GM12878 (cell line): Measurements from ENCODE around the gene PLGRKT. TPM values are rescaled to one million over a fixed set of nuclear protein-coding genes. Genes with fewer than 3 reads are reported as not detected.
A peak's percentile ranks its signal among the peaks of the same experiment; 100 is the strongest.

Experiments used
- DPF2 ChIP-seq: fragments of 450-650 bp; IDR thresholded peaks from 2 replicates; pipeline ENCODE4 v1.6.1; 2017; ENCODE audit warnings: mild to moderate bottlenecking
- EED ChIP-seq: sonication (generic); IDR thresholded peaks from 2 replicates; pipeline ENCODE4 v1.6.1; 2016; ENCODE audit warnings: antibody characterized with exemption, low read depth
- HDGF ChIP-seq: fragments of 450-650 bp; IDR thresholded peaks from 2 replicates; pipeline ENCODE4 v1.6.1; 2016; ENCODE audit warnings: antibody characterized with exemption
- JUND ChIP-seq: IDR thresholded peaks from 2 replicates; pipeline ENCODE4 v1.6.1; 2012; ENCODE audit warnings: low read depth, mild to moderate bottlenecking, low read length, improper control_type of control experiment, moderate library complexity
- RAD21 ChIP-seq: IDR thresholded peaks from 2 replicates; pipeline ENCODE4 v1.6.1; 2011; ENCODE audit warnings: mild to moderate bottlenecking, low read depth, low read length, moderate library complexity; ENCODE audit not compliant: insufficient read depth
- RAD51 ChIP-seq: fragments of 450-650 bp; IDR thresholded peaks from 2 replicates; pipeline ENCODE4 v1.6.1; 2016; ENCODE audit warnings: moderate library complexity, mild to moderate bottlenecking, inconsistent platforms
- SIX5 ChIP-seq: IDR thresholded peaks from 2 replicates; pipeline ENCODE4 v1.6.1; 2011; ENCODE audit warnings: mild to moderate bottlenecking, low read depth, low read length, moderate library complexity; ENCODE audit not compliant: severe bottlenecking
- SMAD5 ChIP-seq: IDR thresholded peaks from 2 replicates; pipeline ENCODE4 v1.6.1; 2016; ENCODE audit warnings: antibody characterized with exemption, low read depth
- SMARCA5 ChIP-seq: fragments of 450-650 bp; IDR thresholded peaks from 2 replicates; pipeline ENCODE4 v1.6.1; 2017; ENCODE audit warnings: mild to moderate bottlenecking
- SREBF2 ChIP-seq: IDR thresholded peaks from 2 replicates; pipeline ENCODE4 v1.6.1; 2012; ENCODE audit warnings: mild to moderate bottlenecking, low read length
- ZNF622 ChIP-seq: fragments of 450-650 bp; IDR thresholded peaks from 2 replicates; pipeline ENCODE4 v1.6.1; 2017; ENCODE audit warnings: mild to moderate bottlenecking, inconsistent platforms
- polyA plus RNA-seq, 11 experiments: library from polyadenylated mRNA; depleted of rRNA in 4 of 11; unstranded in 6 of 11; stranded (reverse) in 5 of 11; fragments of >200 nt; fragmentation: Nextera tagmentation in 4 of 11; fragmentation: Illumina TruSeq in 1 of 11; extraction: Ambion mirVana in 4 of 11; extraction: Trizol in 1 of 11; gene quantifications; 1 replicate in 1 of 11; 2 replicates in 10 of 11; pipeline versions ENCODE4 v1.2.1 to v1.2.3, GENCODE V29; 2011 to 2016; ENCODE audit warnings: inconsistent platforms in 2 of 11, missing spikeins in 2 of 11, low read depth in 1 of 11
- total RNA-seq, 4 experiments: library from RNA; depleted of rRNA in 3 of 4; stranded (reverse); fragments of >200 nt in 3 of 4; fragmentation: Illumina TruSeq in 1 of 4; extraction: Trizol in 1 of 4; gene quantifications; 2 replicates each; pipeline versions ENCODE4 v1.2.1 to v1.2.3, GENCODE V29; 2013 to 2021
- TF ChIP-seq, protein P1 (sequence below): IDR thresholded peaks from 2 replicates; pipeline ENCODE4 v1.6.1; 2011; ENCODE audit warnings: low read depth, low read length, improper control_type of control experiment, borderline replicate concordance
- TF ChIP-seq, protein P2 (sequence below): IDR thresholded peaks from 2 replicates; pipeline ENCODE4 v1.6.1; 2012; ENCODE audit warnings: mild to moderate bottlenecking, low read depth, low read length
- TF ChIP-seq, protein P3 (sequence below): fragments of 450-650 bp; IDR thresholded peaks from 2 replicates; pipeline ENCODE4 v1.6.1; 2017; ENCODE audit warnings: mild to moderate bottlenecking, low read depth, inconsistent platforms; ENCODE audit not compliant: poor library complexity, severe bottlenecking
- TF ChIP-seq, protein P4 (sequence below): IDR thresholded peaks from 2 replicates; pipeline ENCODE4 v1.6.1; 2011; ENCODE audit warnings: borderline replicate concordance, low read depth, mild to moderate bottlenecking, moderate library complexity, mixed read lengths, low read length; ENCODE audit not compliant: insufficient read depth; ENCODE audit errors: extremely low read length
- TF ChIP-seq, protein P5 (sequence below): fragments of 450-650 bp; IDR thresholded peaks from 2 replicates; pipeline ENCODE4 v1.6.1; 2017; ENCODE audit warnings: mild to moderate bottlenecking, moderate library complexity

The PLGRKT gene
- total and polyA plus RNA-seq, 10 of the 15 experiments (the other 5 are each of a cell fraction or from before 2014, with no cell fraction given): 25.2 to 72.3 (median 38.4) TPM

DNA sequence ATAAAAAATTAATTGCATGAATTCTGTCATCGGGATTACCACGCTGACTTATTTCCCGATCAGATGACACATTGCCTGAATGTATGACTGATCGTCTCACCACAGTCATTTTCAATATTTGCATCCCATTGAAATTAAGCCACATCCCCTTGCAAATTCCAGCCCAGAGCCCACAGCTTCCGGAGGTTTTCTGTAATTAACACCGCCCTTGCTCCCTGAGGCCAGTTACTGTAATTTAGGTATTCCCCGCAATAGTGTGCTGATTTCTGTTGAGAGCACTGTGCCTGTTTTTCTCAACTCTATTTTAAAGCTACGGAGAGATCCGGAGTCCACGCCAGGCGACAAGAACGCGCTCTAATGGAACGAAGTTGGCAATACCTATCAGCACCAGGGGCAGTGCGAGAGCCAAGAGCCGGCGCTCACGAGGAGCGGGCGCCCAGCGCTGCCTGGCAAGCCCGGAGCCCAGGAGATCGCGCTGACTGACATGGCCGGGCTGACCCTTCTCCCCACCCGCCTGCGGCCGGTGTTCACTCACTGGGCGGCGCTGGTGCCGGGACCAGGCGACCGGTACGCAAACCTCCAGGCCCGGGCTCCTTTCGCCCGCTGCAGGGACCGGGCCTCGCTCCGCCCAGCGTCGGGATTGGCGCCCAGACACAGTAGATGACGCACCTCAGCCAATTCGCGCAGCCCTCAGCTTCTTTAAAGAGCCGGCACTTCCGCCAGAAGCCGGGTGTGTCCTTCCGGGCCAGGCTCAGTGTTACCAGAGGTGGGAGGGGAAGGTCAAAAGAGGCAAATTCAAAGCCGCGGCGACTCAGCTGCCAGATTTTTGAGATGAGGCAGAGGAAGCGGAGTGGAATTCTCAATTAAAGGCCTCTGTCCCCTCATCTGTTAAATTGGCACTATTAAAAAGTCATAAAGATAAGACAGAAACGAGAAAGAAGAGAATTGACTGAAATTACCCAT is at the start of gene PLGRKT (continued):
- TF ChIP-seq, protein P1, sequence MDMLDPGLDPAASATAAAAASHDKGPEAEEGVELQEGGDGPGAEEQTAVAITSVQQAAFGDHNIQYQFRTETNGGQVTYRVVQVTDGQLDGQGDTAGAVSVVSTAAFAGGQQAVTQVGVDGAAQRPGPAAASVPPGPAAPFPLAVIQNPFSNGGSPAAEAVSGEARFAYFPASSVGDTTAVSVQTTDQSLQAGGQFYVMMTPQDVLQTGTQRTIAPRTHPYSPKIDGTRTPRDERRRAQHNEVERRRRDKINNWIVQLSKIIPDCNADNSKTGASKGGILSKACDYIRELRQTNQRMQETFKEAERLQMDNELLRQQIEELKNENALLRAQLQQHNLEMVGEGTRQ: no peak
- TF ChIP-seq, protein P2, sequence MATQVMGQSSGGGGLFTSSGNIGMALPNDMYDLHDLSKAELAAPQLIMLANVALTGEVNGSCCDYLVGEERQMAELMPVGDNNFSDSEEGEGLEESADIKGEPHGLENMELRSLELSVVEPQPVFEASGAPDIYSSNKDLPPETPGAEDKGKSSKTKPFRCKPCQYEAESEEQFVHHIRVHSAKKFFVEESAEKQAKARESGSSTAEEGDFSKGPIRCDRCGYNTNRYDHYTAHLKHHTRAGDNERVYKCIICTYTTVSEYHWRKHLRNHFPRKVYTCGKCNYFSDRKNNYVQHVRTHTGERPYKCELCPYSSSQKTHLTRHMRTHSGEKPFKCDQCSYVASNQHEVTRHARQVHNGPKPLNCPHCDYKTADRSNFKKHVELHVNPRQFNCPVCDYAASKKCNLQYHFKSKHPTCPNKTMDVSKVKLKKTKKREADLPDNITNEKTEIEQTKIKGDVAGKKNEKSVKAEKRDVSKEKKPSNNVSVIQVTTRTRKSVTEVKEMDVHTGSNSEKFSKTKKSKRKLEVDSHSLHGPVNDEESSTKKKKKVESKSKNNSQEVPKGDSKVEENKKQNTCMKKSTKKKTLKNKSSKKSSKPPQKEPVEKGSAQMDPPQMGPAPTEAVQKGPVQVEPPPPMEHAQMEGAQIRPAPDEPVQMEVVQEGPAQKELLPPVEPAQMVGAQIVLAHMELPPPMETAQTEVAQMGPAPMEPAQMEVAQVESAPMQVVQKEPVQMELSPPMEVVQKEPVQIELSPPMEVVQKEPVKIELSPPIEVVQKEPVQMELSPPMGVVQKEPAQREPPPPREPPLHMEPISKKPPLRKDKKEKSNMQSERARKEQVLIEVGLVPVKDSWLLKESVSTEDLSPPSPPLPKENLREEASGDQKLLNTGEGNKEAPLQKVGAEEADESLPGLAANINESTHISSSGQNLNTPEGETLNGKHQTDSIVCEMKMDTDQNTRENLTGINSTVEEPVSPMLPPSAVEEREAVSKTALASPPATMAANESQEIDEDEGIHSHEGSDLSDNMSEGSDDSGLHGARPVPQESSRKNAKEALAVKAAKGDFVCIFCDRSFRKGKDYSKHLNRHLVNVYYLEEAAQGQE: no peak; the same call in 1 of the 2 replicates
- TF ChIP-seq, protein P3, sequence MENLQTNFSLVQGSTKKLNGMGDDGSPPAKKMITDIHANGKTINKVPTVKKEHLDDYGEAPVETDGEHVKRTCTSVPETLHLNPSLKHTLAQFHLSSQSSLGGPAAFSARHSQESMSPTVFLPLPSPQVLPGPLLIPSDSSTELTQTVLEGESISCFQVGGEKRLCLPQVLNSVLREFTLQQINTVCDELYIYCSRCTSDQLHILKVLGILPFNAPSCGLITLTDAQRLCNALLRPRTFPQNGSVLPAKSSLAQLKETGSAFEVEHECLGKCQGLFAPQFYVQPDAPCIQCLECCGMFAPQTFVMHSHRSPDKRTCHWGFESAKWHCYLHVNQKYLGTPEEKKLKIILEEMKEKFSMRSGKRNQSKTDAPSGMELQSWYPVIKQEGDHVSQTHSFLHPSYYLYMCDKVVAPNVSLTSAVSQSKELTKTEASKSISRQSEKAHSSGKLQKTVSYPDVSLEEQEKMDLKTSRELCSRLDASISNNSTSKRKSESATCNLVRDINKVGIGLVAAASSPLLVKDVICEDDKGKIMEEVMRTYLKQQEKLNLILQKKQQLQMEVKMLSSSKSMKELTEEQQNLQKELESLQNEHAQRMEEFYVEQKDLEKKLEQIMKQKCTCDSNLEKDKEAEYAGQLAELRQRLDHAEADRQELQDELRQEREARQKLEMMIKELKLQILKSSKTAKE: peak; percentile 40
- TF ChIP-seq, protein P4, sequence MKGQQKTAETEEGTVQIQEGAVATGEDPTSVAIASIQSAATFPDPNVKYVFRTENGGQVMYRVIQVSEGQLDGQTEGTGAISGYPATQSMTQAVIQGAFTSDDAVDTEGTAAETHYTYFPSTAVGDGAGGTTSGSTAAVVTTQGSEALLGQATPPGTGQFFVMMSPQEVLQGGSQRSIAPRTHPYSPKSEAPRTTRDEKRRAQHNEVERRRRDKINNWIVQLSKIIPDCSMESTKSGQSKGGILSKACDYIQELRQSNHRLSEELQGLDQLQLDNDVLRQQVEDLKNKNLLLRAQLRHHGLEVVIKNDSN: no peak
- TF ChIP-seq ZNF622 (no peak), DPF2 (peak; percentile 70), EED (peak; percentile 68), SREBF2 (no peak), RAD21 (no peak), SIX5 (no peak), HDGF (no peak), JUND (0 out of 2 replicates have a peak, but pooled peaks have one; percentile 10), SMAD5 (peak; percentile 83; the same call in 1 of the 2 replicates), SMARCA5 (0 out of 2 replicates have a peak, but pooled peaks have one; percentile 25), RAD51 (no peak)
- TF ChIP-seq, protein P5, sequence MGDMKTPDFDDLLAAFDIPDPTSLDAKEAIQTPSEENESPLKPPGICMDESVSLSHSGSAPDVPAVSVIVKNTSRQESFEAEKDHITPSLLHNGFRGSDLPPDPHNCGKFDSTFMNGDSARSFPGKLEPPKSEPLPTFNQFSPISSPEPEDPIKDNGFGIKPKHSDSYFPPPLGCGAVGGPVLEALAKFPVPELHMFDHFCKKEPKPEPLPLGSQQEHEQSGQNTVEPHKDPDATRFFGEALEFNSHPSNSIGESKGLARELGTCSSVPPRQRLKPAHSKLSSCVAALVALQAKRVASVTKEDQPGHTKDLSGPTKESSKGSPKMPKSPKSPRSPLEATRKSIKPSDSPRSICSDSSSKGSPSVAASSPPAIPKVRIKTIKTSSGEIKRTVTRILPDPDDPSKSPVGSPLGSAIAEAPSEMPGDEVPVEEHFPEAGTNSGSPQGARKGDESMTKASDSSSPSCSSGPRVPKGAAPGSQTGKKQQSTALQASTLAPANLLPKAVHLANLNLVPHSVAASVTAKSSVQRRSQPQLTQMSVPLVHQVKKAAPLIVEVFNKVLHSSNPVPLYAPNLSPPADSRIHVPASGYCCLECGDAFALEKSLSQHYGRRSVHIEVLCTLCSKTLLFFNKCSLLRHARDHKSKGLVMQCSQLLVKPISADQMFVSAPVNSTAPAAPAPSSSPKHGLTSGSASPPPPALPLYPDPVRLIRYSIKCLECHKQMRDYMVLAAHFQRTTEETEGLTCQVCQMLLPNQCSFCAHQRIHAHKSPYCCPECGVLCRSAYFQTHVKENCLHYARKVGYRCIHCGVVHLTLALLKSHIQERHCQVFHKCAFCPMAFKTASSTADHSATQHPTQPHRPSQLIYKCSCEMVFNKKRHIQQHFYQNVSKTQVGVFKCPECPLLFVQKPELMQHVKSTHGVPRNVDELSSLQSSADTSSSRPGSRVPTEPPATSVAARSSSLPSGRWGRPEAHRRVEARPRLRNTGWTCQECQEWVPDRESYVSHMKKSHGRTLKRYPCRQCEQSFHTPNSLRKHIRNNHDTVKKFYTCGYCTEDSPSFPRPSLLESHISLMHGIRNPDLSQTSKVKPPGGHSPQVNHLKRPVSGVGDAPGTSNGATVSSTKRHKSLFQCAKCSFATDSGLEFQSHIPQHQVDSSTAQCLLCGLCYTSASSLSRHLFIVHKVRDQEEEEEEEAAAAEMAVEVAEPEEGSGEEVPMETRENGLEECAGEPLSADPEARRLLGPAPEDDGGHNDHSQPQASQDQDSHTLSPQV: no peak
